Cardiac muscle cell (in vitro differentiated cells and primary cell): ENCODE results near the gene SNRPF. TPM values are rescaled to one million over a fixed set of nuclear protein-coding genes. Genes with fewer than 3 reads are reported as not detected.

ENCODE experiments used
- DNase-seq, 2 donors: peaks; one replicate each; pipeline versions ENCODE4 v3.0.0 to v3.0.0-alpha.2; 2010 to 2017; ENCODE audit warnings: low read depth in 1 of 2, low spot score in 1 of 2
- H3K27ac ChIP-seq: fragments of 200-600 bp; sonication (generic); 2 replicates; pipeline ENCODE4 v1.5.1; 2016
- H3K27me3 ChIP-seq: fragments of 200-600 bp; sonication (generic); 2 replicates; pipeline ENCODE4 v1.6.0; 2016; ENCODE audit warnings: control low read depth
- H3K36me3 ChIP-seq: fragments of 200-600 bp; sonication (generic); 2 replicates; pipeline ENCODE4 v1.5.1; 2016; ENCODE audit warnings: control low read depth
- H3K4me1 ChIP-seq: fragments of 200-600 bp; sonication (generic); 2 replicates; pipeline ENCODE4 v1.8.1; 2017; ENCODE audit warnings: low read depth, mild to moderate bottlenecking, mixed run types
- H3K4me3 ChIP-seq: fragments of 200-600 bp; sonication (generic); 2 replicates; pipeline ENCODE4 v1.5.1; 2016; ENCODE audit warnings: mild to moderate bottlenecking
- H3K9me3 ChIP-seq: fragments of 200-600 bp; sonication (generic); 2 replicates; pipeline ENCODE4 v1.5.1; 2017; ENCODE audit warnings: low read depth, mild to moderate bottlenecking, control low read depth
- CTCF ChIP-seq: IDR thresholded peaks from 2 replicates; pipeline ENCODE4 v1.5.1; 2012; ENCODE audit warnings: low read depth, mild to moderate bottlenecking, low read length
- polyA plus RNA-seq: library from polyadenylated mRNA; unstranded; fragments of >200 nt; fragmentation: Nextera tagmentation; extraction: Ambion mirVana; gene quantifications from 2 replicates; pipeline ENCODE4 v1.2.1, GENCODE V29; 2016
- total RNA-seq: library from RNA; depleted of rRNA; stranded (reverse); fragments of >200 nt; gene quantifications from 2 replicates; pipeline ENCODE4 v1.2.3, GENCODE V29; 2016

Gene SNRPF
- total and polyA plus RNA-seq, 2 experiments from 2014 or later, result 20.9 to 76.2 TPM

GRCh38 chr12:95884998-95885397 is 26.2 kb downstream of the SNRPF start:
- Histone ChIP-seq H3K9me3 (no peaks in the 10 kb centered on the region), H3K27me3 (no peaks in the 10 kb centered on the region), H3K4me3 (no peak overlapping the region), H3K36me3 (no peaks in the 10 kb centered on the region), H3K27ac (no peak overlapping the region), H3K4me1 (no peaks in the 10 kb centered on the region)
- no peak for DNase-seq
- no peak for TF ChIP-seq CTCF

DNA sequence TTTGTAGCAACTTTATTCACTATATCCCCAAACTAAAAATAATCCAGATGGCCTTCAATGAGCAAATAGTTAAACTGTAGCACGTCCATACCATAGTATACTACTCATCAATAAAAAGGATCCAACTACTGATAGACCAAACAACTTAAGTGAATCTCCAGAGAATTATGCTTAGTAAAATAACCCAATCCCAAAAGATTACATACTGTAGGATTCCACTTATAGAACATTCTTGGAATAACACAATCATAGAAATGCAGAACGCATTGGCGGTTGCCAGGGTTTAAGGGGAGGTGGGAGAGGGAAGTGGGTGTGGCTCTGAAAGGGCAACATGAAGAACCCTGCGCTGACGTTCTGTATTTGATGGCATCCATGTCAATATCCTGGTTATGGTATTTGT is 28.6 kb downstream of the SNRPF start:
- Histone ChIP-seq H3K9me3 (no peaks in the 10 kb centered on the region), H3K27me3 (no peaks in the 10 kb centered on the region), H3K4me1 (no peaks in the 10 kb centered on the region), H3K27ac (no peak overlapping the region), H3K4me3 (no peak overlapping the region), H3K36me3 (no peaks in the 10 kb centered on the region)
- DNase-seq, result no peak
- no peak for TF ChIP-seq CTCF

DNA sequence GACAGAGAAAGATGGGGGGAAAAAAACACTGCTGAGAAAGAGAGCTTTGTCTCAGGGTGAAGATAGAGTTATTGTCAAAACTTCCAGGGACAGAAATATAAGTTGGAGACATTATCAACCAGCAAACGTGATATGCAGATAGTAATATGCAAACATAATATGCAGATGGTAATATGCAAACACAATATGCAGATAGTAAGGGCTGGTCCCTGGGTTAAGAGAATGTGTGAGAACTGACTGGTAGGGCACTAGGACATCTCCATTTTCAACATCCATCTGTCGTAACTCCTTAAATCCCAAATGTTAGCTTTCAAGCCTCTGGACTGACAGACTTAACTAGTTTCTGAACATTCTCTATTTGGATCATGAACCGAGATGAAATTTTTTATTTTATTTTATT is 32.2 kb downstream of the SNRPF start:
- Histone ChIP-seq H3K4me3 (no peak overlapping the region), H3K9me3 (no peaks in the 10 kb centered on the region), H3K27me3 (no peaks in the 10 kb centered on the region), H3K36me3 (no peaks in the 10 kb centered on the region), H3K4me1 (no peaks in the 10 kb centered on the region), H3K27ac (no peak overlapping the region)
- no peak for DNase-seq
- no peak for TF ChIP-seq CTCF

- TF ChIP-seq CTCF, result no peak
Measured at GRCh38 chr12:95896846-95897245, 38.1 kb downstream of the SNRPF start.

DNA sequence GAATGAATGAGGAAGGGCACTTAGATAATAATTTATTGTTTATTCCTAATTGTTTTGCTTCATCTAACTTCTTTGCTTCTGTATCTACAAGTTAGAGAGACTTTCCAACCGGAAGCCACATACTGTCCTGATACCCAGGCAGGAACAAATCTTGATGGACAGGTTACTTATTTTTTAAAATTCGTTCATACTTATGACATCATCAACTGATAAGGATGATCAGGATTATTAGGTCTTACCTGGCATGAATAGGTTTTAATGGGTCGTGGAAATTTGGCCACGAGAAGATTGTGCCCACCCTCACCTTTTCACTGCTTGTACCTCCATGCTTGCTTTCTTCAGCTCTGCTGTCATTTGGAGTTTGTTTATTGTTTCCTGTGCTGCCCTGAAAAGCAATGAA is 39.3 kb downstream of the SNRPF start:
- DNase-seq, result no peak
- H3K9me3 ChIP-seq, result no peaks in the 10 kb centered on the region
- H3K4me3 ChIP-seq, result no peak overlapping the region
- no peak for TF ChIP-seq CTCF
- H3K36me3 ChIP-seq, result no peaks in the 10 kb centered on the region
- no peak overlapping the region for H3K27ac ChIP-seq
- no peaks in the 10 kb centered on the region for H3K4me1 ChIP-seq
- no peaks in the 10 kb centered on the region for H3K27me3 ChIP-seq

More at GRCh38 chr12:95896846-95897245, 38.1 kb downstream of the SNRPF start:
- Histone ChIP-seq H3K4me3 (no peak overlapping the region), H3K27me3 (no peaks in the 10 kb centered on the region), H3K27ac (no peak overlapping the region), H3K9me3 (no peaks in the 10 kb centered on the region), H3K36me3 (no peaks in the 10 kb centered on the region), H3K4me1 (no peaks in the 10 kb centered on the region)
- no peak for DNase-seq

GRCh38 chr12:95908573-95908972 is 49.8 kb downstream of the SNRPF start:
- Histone ChIP-seq H3K36me3 (no peaks in the 10 kb centered on the region), H3K9me3 (no peaks in the 10 kb centered on the region), H3K27ac (no peak overlapping the region), H3K4me3 (no peak overlapping the region), H3K4me1 (no peaks in the 10 kb centered on the region), H3K27me3 (no peaks in the 10 kb centered on the region)
- DNase-seq, result peak in 1 of 2 donors; percentile 77
- no peak for TF ChIP-seq CTCF
